ENCODE results near the gene IL1RAP.

GRCh38 chr3:190697901-190698300, 184.0 kb downstream of the IL1RAP start:
- no peak for TF ChIP-seq CTCF (conservative IDR thresholded peaks at IDR 0.05; ENCODE audit: low read length)
- no peak for TF ChIP-seq EZH2phosphoT487 (IDR thresholded peaks at IDR 0.05; ENCODE audit: borderline replicate concordance)
